ENCODE data around the gene MTUS2. TPM values are rescaled to one million over a fixed set of nuclear protein-coding genes. Genes with fewer than 3 reads are reported as not detected.
"Not testable (repeated sequence)": the region's sequence is repeated elsewhere in the genome, so short reads cannot be mapped to it uniquely, and the experiment has no call there.

MTUS2 gene
- polyA plus RNA-seq, 3 donors = 0.03 to 7.4 TPM; not detected in 1

DNA sequence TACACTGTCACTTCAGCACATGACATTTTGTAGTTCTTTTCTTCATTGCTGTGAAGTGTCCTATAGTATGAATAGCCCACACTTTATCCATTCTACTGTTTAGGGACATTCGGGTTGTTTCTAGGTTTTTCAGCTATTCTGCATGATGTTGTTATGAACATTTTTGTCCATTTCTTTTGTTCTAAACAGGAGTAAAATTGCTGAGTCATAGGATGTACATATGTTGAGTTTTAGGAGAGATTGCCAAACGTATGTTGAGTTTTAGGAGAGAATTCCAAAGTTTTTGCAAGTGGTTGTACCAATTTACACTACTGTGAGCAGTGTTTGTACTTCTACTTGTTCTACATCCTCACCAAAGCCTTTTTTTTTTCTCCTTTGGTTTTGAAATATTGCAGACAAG, 115.0 kb downstream of the MTUS2 start:
- H3K27ac ChIP-seq (ENCODE audit: low read depth, low read length) = no peak overlapping the region
- WGBS, 3 donors = 61 to 73% (median 71%) methylated on average over 2 of the region's 2 CpGs

- 77 to 82% (median 80%) methylated on average over 2 of the region's 2 CpGs for WGBS, 3 donors
- no peak overlapping the region for H3K27ac ChIP-seq (ENCODE audit: low read depth, low read length)
Measured at GRCh38 chr13:28942906-28943305, 122.8 kb downstream of the MTUS2 start.

GRCh38 chr13:28953714-28954418, 133.7 kb downstream of the MTUS2 start:
- H3K27ac ChIP-seq (ENCODE audit: low read depth, low read length) = no peak overlapping the region
- 83 to 85% (median 84%) methylated on average over 4 of the region's 4 CpGs for WGBS, 3 donors

- WGBS, 3 donors = 79 to 87% (median 85%) methylated on average over 5 of the region's 5 CpGs
Measured at GRCh38 chr13:28954419-28954725, 134.2 kb downstream of the MTUS2 start.

DNA sequence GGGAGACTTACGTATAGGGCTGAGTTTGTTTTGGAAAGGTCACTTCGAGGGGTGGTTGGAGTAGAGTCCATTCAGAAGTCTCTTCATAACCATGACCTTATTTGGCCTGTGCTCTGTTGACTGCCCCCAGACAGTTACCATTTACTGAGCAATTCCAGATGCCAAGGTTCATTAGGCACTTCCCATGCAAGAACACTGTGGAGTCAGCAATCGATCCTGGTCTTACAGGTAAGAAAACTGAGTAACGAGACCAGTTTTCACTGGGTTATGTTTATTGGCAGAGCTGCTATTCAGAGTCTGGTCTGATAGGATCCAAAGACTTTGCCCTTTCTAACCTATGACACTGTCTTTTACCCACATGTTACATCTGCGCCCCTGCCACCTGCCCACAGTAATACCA, 134.7 kb downstream of the MTUS2 start:
- 65 to 80% (median 75%) methylated on average over 5 of the region's 5 CpGs for WGBS, 3 donors
- no peak overlapping the region for H3K27ac ChIP-seq (ENCODE audit: low read depth, low read length)

More at GRCh38 chr13:28954419-28954725, 134.2 kb downstream of the MTUS2 start:
- H3K27ac ChIP-seq (ENCODE audit: low read depth, low read length) = no peak overlapping the region

DNA sequence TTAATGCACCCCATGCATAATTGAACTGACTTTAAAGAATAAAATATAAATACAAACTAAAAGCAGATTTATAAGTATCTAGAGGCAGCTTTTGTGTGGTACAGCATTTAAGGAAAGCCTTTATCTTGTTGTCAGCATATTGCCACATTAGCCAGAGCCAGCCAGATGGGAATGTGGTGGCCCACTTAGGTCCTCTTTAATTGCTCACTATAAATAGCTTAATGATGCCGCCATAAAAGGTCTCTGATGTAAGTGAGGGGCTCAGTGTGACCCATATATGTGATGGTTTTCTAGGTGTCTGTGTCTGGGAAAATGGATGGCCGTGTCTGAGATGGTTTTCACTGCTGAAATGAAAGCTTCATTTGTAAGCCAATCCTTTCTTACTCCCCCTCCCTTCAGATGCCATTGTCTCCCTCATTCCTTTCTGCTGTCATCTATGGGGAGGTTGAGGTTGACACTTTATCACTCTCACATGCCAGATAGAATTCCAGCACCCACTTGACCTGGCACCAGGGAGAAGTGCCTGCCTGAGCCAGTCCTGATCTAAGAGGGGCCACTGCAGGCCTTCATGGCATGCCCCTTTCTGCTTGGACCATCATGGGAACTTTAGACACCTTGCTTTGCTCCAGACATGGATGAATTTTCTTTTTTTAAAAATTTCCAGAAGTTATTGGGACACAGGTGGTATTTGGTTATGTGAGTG, 135.3 kb downstream of the MTUS2 start:
- WGBS, 3 donors = 67 to 83% (median 79%) methylated on average over 2 of the region's 2 CpGs
- H3K27ac ChIP-seq (ENCODE audit: low read depth, low read length) = no peak overlapping the region

DNA sequence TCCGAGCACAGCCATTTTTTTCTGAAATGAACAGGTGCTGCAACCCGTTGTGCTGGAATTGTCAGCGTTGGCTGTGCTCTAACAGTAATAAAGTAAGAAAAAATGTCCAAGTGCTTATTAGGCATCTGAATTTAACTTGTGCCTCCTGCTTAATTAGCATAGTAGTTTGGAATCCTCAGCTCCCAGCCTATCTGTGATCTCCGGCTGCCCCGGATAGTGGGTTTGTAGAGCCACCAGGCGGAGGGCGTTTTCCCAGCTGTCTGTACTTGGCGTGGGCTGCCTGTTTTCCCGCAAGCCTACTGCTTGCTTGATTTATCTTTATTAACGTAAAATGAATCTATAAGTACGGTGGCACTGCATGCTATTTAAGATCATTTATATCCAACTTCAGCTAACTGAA, 137.9 kb downstream of the MTUS2 start:
- WGBS, 3 donors = 58 to 81% (median 80%) methylated on average over 11 of the region's 11 CpGs

GRCh38 chr13:28958441-28958840, 138.3 kb downstream of the MTUS2 start:
- 79 to 86% (median 85%) methylated on average over 3 of the region's 3 CpGs for WGBS, 3 donors
- H3K27ac ChIP-seq (ENCODE audit: low read depth, low read length) = no peak overlapping the region

More for the DNA sequence above, 137.9 kb downstream of the MTUS2 start:
- no peak overlapping the region for H3K27ac ChIP-seq (ENCODE audit: low read depth, low read length)

GRCh38 chr13:28964052-28964451, 143.9 kb downstream of the MTUS2 start:
- H3K27ac ChIP-seq (ENCODE audit: low read depth, low read length) = no peak overlapping the region
- WGBS, 3 donors = 85 to 91% (median 87%) methylated on average over 1 of the region's 1 CpG

DNA sequence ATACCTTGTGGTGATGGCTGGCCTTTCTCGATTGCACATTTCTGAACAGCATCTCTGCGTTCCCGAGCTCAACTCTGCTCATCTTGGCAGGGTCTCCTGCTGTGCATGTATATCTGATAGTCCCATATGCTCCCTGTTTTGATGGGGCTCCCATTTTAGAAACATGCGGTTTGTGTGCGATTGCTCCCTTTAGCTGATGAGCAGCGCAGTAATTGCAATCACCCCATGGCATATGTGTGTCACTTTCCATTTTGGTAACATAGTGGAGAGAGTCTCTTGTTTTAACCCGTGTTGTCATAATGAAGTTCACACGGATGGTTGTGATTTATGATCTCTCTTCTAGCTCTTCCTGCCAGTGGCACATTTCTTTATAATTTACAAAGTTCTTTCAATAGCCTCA, 144.7 kb downstream of the MTUS2 start:
- no peak overlapping the region for H3K27ac ChIP-seq (ENCODE audit: low read depth, low read length)
- WGBS, 3 donors = 79 to 87% (median 86%) methylated on average over 8 of the region's 8 CpGs

DNA sequence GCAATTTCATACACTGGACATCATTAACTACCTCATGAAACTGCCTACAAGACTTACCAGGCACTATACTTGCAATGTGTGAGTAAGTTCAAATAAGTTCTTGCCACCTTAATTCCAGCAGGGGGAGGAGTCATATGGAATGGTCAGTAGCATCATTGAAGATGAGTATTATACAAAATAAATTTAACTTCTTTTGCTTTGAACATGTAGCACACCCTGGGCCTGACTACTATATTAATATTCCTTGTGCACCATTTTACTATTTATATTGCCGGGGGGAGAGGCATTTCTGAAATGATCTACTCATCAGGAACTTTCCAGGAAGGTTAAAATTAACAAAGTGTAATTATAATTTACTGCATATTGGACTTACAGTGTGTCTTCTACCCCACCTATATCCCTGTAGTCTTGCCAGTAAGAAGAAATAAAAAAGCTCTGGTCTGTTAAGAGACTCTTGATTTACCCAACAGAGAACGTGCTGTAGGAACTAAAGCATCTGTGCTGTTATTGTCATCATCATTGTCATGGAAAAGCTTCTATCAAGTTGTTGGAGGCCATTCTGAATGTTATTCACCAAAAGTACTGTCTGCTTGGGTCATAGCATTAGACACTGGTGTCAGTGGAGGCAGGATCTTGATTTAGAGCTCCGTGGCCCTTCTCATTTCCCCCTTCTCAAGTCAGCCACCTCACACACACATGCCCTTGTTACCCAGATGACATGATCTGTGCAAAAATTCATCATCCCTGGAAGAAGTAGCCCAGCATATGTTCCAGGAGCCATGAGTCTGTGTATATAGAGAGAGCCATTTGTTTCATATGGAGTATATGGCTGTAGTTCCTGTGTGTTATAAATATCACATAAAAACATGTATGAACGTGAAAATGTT, 147.1 kb downstream of the MTUS2 start:
- WGBS, 3 donors = 78 to 79% (median 79%) methylated on average over 4 of the region's 4 CpGs
- no peak overlapping the region for H3K27ac ChIP-seq (ENCODE audit: low read depth, low read length)

GRCh38 chr13:28976195-28976594, 156.1 kb downstream of the MTUS2 start:
- H3K27ac ChIP-seq (ENCODE audit: low read depth, low read length) = no peak overlapping the region
- WGBS, 3 donors = 76 to 79% (median 78%) methylated on average over 1 of the region's 1 CpG

DNA sequence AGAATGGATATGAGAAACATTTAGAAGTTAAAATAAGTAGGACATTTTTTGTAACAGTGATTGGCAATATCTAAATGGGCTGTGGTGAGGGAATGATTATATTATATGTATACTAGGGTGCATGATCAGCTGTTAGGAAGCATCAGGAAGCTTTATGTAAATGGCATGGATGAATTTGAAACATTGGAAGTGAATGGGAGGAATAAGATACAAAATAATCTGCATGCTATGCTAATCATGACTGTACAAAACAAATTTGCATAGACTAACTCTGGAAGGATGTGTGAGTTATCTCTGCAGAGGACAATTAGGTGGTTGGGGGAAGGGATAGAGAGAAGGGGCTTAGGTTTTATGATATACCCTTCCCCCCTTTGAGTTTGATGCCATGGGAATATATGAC, 156.5 kb downstream of the MTUS2 start:
- H3K27ac ChIP-seq (ENCODE audit: low read depth, low read length) = no peak overlapping the region

GRCh38 chr13:28978574-28978973, 158.4 kb downstream of the MTUS2 start:
- no peak overlapping the region for H3K27ac ChIP-seq (ENCODE audit: low read depth, low read length)
- WGBS, 3 donors = 84 to 96% (median 90%) methylated on average over 3 of the region's 3 CpGs

DNA sequence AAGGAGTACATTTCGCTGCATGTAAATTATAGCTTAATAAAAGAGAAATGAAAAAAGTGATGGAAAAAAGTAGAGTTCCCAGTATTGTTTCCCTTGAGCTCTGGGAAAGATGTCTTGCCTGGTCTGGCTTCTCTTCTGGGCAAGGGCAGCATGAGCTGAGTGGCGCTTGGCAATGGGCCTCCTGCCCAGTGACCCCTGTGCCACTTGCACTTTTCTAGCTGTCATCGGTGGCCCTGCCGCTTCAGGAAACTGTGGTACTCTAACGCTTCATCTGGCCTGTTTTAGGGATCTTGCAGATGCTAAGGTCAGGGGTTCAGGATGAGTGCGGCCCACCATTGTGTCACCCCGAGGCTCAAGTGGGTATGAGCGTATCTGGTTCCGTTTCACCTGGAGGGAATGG, 161.4 kb downstream of the MTUS2 start:
- no peak overlapping the region for H3K27ac ChIP-seq (ENCODE audit: low read depth, low read length)
- 92 to 97% (median 93%) methylated on average over 9 of the region's 9 CpGs for WGBS, 3 donors

DNA sequence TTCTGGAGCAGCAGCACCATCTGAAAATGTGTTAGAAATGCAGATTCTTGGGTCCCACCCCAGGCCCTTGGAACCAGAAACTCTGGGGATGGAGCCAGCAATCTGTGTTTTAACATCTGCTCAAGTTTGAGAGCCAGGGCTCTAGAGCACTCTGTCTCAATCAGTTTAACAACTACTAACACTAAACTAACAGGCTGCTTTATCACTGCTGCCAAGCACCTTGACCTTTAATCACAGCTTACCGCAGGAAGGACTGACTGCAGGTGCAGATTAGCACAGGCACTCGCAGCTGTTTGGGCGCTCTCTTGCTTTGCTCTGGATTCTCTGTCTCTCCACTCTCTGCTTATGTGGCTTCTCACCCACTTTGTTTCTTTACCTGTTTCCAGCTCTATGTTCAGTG, 163.5 kb downstream of the MTUS2 start:
- no peak overlapping the region for H3K27ac ChIP-seq (ENCODE audit: low read depth, low read length)
- WGBS, 3 donors = 15 to 51% (median 50%) methylated on average over 3 of the region's 3 CpGs

GRCh38 chr13:28984326-28984725, 164.2 kb downstream of the MTUS2 start:
- H3K27ac ChIP-seq (ENCODE audit: low read depth, low read length) = no peak overlapping the region
- 51 to 79% (median 74%) methylated on average over 8 of the region's 8 CpGs for WGBS, 3 donors

- 71 to 79% (median 74%) methylated on average over 1 of the region's 1 CpG for WGBS, 3 donors
- no peak overlapping the region for H3K27ac ChIP-seq (ENCODE audit: low read depth, low read length)
Measured at GRCh38 chr13:28984825-28985224, 164.7 kb downstream of the MTUS2 start.

- 56 to 86% (median 77%) methylated on average over 3 of the region's 3 CpGs for WGBS, 3 donors
- not testable (repeated sequence) for H3K27ac ChIP-seq (ENCODE audit: low read depth, low read length)
Measured at GRCh38 chr13:28990378-28990777, 170.2 kb downstream of the MTUS2 start.

Data from adipose tissue (tissue), 3 donors.